ENCODE measurements around the gene REXO5. TPM values are rescaled to one million over a fixed set of nuclear protein-coding genes. Genes with fewer than 3 reads are reported as not detected.

Gene REXO5
- total and polyA plus RNA-seq, 12 donors, result 2.0 to 6.9 (median 4.8) TPM

GRCh38 chr16:20807862-20808261, 1.5 kb downstream of the REXO5 start:
- intact Hi-C loops (cut with DNase I), result loop anchor here in 2 of 10 donors (2.0 to 5.0 kb wide), 4 partner anchors 41 to 294 kb away; partner anchors contain the start of genes DCUN1D3 (in 1 of the 2) and LYRM1 (in 1 of the 2)
- H3K9me3 ChIP-seq, result no peaks in the 10 kb centered on the region
- no peaks in the 10 kb centered on the region for H3K27me3 ChIP-seq
- H3K27ac ChIP-seq, result peak overlapping the region in 1 of 10 donors; percentile 95
- peaks cover 0 to 6% (median 0%) of the 10 kb centered on the region in 9 donors for H3K36me3 ChIP-seq
- H3K4me1 ChIP-seq, result peaks cover 0 to 32% (median 17%) of the 10 kb centered on the region in 9 donors
- WGBS, 2 donors, result 92 to 94% methylated on average over 11 of the region's 11 CpGs
- no peak for ATAC-seq
- DNase-seq, result no peak
- TF ChIP-seq, protein P1, sequence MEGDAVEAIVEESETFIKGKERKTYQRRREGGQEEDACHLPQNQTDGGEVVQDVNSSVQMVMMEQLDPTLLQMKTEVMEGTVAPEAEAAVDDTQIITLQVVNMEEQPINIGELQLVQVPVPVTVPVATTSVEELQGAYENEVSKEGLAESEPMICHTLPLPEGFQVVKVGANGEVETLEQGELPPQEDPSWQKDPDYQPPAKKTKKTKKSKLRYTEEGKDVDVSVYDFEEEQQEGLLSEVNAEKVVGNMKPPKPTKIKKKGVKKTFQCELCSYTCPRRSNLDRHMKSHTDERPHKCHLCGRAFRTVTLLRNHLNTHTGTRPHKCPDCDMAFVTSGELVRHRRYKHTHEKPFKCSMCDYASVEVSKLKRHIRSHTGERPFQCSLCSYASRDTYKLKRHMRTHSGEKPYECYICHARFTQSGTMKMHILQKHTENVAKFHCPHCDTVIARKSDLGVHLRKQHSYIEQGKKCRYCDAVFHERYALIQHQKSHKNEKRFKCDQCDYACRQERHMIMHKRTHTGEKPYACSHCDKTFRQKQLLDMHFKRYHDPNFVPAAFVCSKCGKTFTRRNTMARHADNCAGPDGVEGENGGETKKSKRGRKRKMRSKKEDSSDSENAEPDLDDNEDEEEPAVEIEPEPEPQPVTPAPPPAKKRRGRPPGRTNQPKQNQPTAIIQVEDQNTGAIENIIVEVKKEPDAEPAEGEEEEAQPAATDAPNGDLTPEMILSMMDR (IDR thresholded peaks at IDR 0.05), result no peak
- H3K4me3 ChIP-seq, result peak overlapping the region in 1 of 10 donors; percentile 87

GRCh38 chr16:20811889-20812439, 5.6 kb downstream of the REXO5 start:
- Histone ChIP-seq H3K36me3 (peaks cover 0 to 30% (median 0%) of the 10 kb centered on the region in 9 donors), H3K27ac (no peak overlapping the region), H3K9me3 (no peaks in the 10 kb centered on the region), H3K4me1 (peaks cover 0 to 11% (median 6%) of the 10 kb centered on the region in 9 donors), H3K4me3 (no peak overlapping the region), H3K27me3 (no peaks in the 10 kb centered on the region)
- TF ChIP-seq, protein P1 (IDR thresholded peaks at IDR 0.05), result no peak
- WGBS, 2 donors, result 96 to 97% methylated on average over 10 of the region's 10 CpGs
- intact Hi-C loops (cut with DNase I), result no loop called here
- no peak for ATAC-seq
- no peak for DNase-seq

DNA sequence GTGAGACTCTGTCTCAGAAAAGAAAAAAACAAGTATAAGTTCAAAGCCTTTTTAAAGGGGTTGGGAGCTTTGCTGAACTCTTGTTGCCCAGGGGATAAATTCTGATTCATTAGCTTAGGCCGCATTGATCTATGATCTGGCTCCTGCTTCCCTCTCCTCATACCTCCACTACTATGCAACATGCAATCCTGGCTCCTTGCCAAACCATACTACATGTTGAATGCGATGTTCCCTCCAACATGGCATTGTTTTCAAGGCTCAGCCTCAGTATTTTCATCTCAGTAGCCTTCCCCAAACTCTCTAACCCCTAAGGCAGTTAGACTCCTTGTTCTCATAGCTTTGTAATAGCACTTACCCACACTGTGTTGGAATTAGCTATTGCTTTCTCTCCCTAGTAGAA, 6.2 kb downstream of the REXO5 start:
- Histone ChIP-seq H3K9me3 (no peaks in the 10 kb centered on the region), H3K27me3 (no peaks in the 10 kb centered on the region), H3K4me1 (peaks cover 0 to 6% (median under 1%) of the 10 kb centered on the region in 9 donors), H3K4me3 (no peak overlapping the region), H3K36me3 (peaks cover 0 to 35% (median 0%) of the 10 kb centered on the region in 9 donors), H3K27ac (no peak overlapping the region)
- ATAC-seq (no peak), DNase-seq (no peak)
- intact Hi-C loops (cut with DNase I), result no loop called here
- 84 to 90% methylated on average over 2 of the region's 2 CpGs for WGBS, 2 donors
- TF ChIP-seq, protein P1 (IDR thresholded peaks at IDR 0.05), result no peak

- ATAC-seq, result no peak
- H3K36me3 ChIP-seq, result peaks cover 0 to 36% (median 0%) of the 10 kb centered on the region in 9 donors
- H3K4me3 ChIP-seq, result no peak overlapping the region
- H3K4me1 ChIP-seq, result no peaks in the 10 kb centered on the region
- H3K27me3 ChIP-seq, result no peaks in the 10 kb centered on the region
- WGBS, 2 donors, result 88 to 93% methylated on average over 4 of the region's 4 CpGs
- DNase-seq, result no peak
- H3K9me3 ChIP-seq, result no peaks in the 10 kb centered on the region
- TF ChIP-seq, protein P1 (IDR thresholded peaks at IDR 0.05), result no peak
- H3K27ac ChIP-seq, result no peak overlapping the region
- intact Hi-C loops (cut with DNase I), result no loop called here
These were observed 8.5 kb downstream of the REXO5 start for GRCh38 chr16:20814784-20815183.
